Stimulated activated CD4-positive, alpha-beta T cell treated with anti-CD3 and anti-CD28 coated beads, TNF-alpha, amount 100 ng/mL, for 24 hours (primary cell): ENCODE measurements around the gene SPRING1.

Source experiments
- DNase-seq, 3 experiments: peaks; one replicate each; pipeline ENCODE4 v3.0.0-alpha.2; 2020; ENCODE audit warnings: low read depth in 3 of 3

SPRING1 gene

DNA sequence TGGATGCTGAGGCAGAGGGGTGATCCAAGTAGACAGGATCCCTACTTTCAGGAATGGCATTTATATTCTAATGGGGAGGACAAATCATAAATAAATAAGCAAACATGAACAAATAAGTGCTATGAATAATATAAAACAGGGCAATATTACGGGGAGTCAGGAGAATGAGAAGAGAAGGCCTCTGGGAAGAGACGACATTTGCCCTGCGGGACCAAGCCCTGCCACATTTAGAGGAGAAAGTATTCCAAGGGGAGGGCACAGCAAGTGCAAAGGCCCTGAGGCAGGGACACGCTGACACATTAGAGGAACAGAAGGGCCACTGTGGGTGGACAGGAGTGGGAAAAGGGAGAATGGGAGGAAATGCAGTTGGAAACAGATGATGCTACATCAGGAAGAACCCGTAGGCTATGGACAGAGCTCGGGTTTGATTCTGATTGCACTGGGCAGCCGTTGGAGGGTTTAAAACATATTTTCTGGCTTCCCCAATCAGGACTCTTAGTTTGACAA is 1.6 kb upstream of the SPRING1 start:
- DNase-seq = no peak

DNA sequence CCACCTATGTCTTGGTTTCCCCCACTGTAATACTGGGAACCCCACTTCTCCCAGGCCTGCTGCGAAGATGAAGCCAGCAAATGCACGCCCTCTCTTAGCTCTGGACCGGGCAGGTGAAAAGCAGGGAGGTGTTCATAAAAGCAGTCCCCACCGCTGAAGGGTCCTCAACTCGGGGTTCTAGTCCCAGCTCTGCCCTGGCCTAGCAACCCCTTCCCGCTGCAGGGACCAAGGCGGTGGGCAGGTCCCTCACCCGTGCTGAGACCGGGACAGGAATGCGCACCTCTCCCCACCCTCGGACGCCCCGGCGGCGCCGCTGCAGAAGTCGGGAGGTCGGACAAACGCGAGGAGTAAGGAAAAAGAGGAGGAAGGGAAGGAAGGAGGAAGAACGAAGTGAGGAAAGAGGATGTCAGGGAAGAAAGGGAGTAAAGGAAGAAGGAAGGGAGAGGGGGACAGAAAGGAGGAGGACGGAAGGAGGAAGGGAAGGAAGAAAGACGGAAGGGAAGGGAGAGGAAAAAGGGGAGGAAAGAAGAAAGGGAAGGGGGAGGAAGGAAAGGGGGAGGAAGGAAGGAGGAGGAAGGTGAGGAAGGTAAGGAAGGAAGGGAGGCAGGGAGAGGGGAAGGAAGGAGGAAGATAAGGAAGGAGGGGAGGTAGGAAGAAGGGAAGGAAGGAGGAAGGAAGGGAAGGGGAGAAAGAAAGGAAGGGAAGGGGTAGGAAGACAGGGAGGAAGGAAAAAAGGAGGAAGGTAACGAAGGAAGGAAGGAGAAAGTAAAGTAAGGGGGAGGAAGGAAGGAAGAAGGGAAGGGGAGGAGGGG is 701 bp downstream of the SPRING1 start:
- DNase-seq = no peak

DNA sequence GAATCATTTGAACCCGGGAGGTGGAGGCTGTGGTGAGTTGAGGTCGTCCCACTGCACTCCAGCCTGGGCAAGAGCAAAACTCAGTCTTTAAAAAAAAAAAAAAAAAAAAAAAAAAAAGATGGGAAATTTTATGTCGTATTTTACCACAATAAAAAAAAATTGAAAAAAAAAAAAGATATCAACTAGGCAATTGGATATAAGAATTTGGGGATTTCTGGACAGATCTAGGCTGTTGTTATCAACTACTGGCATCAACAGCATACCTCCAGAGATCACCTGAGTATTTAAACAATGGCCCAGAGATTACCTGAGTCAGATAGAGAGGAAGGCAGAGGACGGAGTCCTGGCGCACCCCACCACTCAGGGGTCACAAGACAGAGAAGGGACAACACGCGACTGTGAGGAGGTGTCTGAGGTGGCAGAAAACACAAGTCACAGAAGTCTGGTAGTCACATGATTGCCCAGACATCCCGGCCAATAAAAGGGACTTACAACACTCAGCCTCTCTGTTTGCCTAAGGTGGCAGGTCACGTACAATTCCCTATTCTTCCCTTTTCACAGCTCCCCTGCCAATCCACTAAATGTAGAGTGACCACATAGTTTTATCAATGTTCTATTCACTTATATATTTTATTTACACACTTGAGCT is 1.8 kb downstream of the SPRING1 start:
- DNase-seq = no peak

DNA sequence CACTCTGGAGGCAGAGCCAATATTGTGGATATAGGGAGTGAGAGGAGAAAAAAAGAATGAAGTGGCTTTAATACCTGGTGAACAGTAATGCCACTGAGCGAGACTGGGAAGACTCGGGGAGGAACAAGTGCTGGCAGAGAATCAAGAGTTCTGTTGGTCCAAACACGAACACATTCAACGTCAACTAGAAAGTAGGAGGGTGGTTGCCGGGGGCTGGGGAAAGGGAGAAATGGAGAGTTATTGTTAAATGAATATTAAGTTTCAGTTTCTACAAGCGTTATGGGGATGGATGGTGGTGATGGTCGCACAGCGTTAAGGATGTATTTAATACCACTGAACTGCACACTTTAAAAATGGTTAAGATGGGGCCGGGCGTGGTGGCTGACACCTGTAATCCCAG is 2.8 kb downstream of the SPRING1 start:
- DNase-seq = no peak

DNA sequence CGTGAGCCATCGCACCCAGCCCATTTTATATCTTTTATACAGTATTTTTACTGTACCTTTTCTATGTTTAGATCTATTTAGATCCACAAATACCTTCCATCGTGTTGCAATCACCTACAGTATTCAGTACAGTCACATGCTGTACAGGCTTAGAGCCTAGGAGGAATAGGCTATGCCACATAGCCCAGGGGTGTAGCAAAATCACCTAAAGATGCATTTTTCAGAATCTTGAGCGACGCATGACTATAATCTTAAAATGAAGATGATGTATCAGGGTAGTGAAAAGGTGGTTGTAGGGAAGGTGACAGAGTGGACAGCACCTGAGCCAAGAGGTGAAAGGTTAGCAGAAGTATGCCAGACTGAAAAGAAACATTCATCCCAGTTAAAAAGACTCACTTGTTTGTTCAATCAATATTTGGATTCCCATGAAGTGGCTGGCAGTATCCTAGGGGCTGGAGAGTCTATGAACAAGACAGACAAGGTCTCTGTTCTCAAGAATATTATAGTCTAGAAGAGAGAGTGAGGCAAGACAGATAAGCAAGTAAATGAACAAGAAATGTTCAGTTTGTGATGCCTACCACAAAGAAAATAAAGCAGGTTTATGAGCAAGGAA is 3.6 kb downstream of the SPRING1 start:
- no peak for DNase-seq

DNA sequence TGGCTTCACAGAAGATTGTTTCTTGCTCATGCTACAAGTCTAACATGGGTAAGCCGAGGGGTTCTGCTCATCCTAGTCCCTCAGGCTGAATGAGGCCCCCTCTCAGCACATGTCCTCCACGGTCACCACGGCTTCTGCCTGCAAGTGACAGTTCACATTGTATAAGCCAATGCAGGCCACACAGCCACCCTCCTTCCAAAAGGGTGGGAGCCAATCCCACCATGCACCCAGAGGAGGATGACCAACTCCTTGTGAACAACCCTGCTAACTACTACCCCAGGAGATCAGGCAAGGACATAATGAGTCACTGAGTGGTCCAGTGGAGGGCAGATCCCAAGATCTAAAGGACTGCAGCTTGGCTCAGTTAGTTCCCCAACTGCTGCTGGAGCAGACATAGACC is 6.1 kb downstream of the SPRING1 start:
- no peak for DNase-seq

DNA sequence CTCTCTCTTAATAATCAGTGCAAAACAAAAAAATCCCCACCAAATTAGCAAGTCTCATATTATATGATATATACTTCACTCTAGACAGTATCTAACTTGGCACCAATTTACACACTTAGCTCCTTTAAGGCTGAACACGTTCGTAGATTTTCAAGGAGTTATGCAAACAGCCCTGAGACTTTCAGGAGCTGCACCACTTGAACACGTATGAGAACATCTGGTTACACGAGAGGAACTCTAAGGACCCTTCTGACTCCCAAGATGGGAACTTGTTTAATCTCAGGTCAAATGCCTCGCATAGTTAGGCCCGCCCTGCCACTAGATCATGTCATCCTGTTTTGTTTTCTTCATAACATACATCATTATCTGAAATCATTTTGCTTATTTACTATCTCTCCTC is 10.0 kb downstream of the SPRING1 start:
- no peak for DNase-seq

DNA sequence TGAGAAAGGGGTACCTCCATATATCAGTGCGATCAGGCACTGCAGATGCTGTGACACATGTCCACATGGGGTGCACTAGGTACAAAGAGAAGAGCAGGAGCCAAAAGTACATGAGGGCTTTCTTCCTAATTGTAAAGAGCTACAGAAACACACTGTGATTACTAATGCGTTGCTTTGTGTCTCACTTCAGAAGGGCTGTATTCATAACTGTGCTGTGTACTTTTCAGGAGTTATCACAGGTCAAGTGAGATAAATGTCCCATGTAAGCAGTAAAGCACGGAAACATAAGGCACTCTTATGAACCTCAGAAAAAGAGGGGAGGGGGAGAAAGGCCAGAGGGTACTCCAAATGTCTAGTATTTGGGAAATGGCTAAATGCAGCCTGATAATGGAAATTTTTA is 10.6 kb downstream of the SPRING1 start:
- no peak for DNase-seq

DNA sequence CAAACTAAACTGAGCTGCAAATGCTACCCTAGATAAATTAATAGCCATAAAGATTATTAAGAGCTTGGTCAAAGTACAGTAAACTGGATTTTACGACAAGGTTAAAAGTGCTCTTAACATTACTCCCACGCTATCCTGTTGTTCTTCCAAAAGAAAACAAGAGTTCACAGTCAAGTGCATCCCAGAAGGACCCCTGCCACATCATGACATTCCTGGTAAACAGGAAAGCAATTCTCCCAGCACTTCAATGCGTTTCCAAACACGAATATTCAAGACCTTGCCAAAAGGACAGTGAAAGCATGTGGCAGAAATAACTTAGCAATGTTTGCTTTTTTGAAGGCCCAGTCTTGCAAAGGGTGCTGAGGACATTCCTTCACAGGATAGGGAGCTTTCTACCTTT is 11.2 kb downstream of the SPRING1 start:
- DNase-seq = no peak

DNA sequence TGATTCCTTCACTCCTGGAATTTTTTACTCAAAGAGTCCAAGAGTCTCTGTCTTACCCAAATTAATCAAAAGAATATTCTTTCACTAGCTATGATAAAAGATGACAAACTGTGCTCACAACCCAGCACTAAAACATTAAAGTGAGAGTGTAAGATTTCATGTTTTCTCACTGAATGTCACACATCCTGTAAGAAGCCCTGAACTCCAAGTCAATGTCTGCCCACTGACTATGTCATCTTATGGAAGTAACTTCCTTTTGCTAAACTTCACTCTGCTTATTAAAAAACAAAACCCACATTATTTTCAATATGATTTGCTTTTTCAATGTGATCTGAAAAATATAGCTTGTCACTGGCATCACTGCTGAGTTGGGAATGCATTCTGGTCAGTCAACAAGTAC is 15.6 kb downstream of the SPRING1 start:
- DNase-seq = no peak

DNA sequence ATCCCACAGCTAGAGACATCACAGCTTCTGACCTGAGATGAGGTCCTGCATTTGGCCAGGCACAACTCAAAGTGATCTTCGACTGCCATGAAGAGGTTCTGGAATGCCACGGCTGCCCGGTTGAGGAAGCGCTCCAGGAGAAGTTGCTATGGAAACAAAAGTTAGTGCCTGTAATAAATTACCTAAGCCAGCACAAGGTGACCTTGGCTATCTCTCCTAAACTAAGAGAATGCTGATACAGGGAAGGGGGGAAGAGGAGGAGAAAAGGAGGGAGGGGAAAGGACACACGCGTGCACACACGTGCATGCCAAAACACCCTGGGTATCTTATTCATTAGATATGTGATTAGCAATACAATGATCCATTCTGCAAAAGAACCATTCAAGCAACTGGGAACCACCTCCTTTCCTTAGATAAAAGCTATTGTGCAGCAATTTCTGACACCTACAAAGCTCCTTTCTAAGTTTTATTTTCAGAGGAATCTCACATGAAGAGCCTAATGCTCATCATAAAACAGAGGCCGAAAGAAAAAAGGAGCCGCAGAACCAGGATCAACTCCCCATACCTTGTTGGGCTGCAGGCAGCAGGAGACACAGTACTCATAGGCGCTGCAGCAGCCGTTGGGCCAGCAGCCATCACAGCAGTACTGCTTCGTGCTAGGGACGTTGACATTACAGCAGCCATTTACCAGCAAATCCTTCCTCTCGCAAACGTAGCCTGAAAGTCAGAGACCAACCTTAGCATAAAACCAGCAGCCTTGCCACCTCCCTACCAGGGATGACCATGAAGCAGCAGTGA is 17.9 kb downstream of the SPRING1 start:
- DNase-seq = no peak

DNA sequence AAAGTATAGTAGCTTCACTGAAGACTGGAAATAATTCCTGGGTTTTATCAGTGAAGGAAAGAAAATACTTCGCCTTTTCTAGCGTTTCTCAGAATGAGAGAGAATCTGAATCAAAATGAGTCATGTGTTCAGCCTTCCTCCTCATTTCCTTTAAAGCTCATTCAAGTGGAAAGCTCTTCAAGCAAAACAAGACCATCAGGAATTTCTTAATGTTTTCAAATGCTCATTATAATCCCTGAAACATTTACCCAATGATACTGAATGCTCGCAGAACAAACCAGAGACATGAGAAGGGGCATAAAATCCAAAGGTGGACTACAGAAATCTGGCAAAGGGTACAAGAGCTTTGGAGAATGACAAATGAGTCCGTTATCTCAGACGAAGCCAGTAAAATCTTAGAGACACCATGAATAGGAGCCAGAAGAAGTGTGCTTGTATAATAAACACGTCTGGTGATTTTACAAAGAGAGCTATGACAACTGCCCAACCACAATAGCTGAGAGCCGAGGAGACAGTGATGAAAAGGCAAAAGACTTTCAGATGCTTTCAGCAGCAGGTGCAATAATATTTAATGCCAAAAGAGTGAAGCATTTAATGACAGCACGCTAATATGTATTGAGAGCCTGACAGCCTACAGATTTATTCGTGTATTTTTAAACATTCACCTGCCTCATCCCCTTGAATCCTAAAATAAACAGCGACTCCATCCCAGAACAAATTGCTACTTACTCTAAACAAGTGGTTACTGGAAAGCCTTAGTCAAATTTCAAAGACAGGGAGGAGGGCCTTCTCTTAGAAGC is 19.0 kb downstream of the SPRING1 start:
- no peak for DNase-seq

DNA sequence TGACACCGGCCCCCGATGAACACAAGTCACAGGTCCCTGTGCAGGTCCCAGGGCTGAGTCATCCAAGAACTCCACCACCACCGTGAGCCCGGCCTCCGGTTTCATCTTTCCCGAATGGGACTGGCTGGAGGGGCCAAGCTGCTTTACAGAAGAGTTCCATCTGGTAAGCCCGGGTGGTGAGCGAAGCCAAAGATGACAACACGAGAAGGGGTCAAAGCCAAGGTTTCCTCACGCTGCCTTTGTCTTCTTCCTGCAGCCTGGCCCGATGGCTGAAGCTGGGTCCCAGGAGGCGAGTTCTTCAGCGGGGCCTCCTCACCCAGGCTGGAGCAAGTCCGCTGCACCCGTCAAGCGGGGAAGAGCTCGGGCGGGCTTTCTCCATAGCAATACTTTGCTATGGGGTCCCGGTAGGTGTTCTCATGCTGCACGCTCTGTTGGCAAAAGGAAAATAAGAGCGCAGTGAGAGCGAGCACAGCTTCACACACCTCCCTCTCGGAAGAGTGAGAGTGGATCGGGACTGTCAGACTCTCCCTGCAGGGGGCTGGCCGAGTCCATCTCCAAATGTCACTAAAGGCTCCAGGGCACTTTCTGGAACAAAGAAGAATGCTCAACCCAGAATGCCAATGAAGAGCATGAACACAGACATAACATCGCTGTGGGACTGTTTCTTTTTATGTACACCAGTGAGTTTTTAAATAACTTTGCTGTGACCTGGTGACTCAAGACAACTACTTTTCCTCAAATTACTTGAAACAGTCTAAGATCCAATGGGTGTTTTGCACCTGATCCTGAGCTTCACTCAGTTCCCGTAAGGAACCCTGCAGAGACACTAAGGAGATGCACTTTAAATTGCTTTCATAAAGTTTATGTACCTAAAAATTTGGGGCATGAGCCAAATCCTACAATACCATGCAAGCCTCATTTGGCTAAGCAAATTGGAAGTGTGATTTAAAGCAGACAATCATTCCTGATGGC is 20.1 kb downstream of the SPRING1 start:
- no peak for DNase-seq

DNA sequence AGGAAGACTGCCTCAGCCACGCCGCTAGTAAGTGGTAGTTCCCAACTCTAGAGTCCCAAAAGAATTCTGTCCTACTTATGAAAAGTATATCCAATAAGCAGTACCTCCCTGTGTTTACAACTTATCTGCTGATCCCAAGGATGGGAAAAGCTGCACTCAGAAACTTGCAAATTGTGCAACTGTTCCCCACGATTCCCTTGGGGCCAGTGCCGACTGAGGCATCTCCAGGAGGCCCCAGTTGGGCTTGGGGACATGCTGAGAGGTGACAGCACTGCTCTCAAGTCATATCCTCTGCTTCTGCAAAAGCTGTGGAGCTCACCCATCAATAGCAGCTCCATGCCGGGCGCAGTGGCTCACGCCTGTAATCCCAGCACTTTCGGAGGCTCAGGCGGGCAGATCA is 23.7 kb downstream of the SPRING1 start:
- no peak for DNase-seq

DNA sequence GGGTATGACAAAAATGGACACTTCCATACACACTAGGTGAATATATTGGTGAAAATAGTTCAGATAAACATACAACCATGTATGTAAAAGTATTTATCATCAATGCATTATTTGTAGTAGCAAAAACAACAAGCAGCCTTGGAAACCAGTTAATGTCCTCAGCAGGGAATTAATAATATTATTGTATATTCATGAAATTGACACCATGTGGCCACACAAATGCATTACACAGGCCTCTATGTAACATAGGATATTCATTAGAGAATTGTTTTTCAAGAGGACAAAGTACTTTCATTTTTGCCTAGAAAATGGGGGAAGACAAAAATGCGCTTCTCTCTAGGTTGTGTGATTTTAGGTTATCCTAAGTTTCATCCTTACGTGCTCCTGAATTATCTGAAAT is 24.3 kb downstream of the SPRING1 start:
- no peak for DNase-seq

DNA sequence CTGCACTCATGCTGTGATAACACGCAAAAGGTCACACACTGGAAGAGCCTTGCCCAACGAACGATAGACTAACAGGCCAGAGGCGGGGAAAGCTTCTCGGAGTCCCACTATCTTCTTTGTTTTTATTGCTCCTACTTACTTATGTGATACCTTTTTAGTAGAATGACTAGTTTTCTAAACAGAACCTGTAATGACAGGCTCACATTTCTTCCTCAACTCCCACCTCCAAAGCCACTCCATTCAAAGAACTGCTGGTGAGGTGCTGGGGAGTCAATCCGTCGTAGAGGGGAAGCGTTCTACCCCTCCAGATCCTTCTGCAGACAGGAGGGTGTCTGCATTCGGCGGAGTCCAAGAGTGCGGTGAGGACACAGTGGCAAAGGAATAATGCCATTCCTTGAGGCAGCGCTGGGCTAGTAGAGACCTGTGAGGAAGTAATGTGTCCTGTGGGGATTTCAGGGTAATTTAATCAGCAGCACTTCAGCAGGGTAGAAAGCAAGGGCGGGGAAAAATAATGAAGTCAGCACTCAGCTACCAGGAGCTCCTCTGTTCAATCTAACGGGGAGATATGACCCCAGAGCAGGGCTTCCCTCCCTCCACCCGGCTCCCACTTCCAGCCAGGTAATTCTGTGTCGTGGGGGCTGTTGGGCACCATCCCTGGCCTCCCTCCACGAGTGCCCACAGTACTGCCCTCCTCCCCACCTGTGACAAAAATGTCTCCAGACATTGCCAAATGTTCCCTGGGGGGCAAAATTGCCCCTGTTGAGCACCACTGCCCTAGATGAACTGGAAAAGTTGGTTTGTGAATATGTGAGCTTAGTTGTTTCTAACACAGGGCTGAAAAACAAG is 25.2 kb downstream of the SPRING1 start:
- no peak for DNase-seq

DNA sequence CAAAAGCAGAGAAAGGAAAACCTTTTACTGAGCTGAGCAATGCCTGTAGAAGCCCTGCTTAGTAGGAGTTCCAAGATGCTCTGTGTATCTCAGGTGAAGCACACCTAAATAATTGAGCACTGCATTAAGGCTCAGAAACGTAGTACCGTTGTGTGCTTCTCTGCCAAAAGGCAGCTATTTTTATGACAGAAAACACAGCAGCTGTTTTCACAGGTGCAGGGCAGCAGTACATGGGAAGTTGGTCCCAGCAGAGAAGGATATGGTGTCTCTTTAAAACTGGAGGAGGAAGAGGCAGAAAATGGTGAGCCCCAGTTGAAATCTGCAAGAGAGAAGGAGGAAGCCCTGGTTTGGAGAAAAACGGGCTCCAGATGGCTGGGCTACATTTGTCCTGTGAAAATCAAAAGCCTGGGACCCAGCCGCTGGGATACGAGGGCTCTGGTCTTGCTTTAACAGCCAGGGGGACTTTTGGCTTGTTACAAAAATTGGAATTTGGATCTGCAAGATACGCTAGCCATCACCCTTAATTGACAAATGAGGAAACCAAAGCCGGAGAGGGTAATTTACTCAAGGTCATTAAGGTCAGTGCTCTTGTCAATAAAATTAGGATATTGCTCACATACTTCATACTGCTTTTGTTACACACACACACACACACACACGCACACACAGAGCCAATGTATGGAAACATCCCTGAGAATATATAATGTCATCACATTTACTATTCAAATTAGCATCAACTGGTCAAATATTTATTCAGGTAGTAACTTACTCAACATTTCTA is 27.3 kb downstream of the SPRING1 start:
- no peak for DNase-seq

DNA sequence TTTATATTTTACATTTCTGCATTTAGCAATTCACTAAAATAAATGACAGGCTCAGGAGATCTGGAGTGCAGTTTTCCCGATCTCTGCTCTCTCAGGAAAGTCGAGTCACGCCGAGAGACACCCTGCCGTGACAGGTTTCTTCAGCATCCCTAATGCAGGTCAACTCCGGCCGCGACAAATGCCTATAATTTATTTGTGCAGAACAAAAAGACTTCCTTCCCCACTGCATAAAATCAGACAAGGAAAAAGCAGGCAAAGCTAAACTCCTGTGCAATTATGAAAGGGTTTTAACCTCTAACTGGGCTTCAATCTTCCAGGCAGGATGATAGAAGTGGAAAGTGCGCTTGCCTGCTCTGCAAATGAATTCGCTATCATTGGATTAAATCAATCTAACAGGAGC is 28.1 kb downstream of the SPRING1 start:
- DNase-seq = no peak
